Measurements from ENCODE around the gene ELF2.

DNA sequence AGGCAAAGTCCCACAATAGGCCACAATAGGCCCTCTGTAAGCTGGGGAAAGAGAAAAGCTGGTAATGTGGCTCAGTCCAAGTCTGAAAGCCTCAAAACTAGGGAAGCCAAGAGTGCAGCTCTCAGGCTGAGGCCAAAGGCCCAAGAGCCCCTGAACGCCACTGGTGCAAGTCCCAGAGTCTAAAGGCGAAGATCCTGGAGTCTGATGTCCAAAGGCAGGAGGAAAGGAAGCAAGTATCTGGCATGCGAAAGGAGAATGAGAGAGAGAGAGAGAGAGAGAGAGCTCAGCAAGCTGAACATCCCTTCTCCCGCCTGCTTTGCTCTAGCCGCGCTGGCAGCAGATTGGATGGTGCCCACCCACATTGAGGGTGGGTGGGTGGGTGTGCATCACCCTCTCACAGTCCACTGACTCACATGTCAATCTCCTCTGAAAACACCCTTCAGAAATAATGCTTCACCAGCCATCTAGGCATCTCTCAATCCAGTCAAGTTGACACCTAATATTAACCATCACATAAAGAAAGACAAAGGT lies 30.9 kb upstream of the ELF2 start:
- TF ChIP-seq, protein P1, sequence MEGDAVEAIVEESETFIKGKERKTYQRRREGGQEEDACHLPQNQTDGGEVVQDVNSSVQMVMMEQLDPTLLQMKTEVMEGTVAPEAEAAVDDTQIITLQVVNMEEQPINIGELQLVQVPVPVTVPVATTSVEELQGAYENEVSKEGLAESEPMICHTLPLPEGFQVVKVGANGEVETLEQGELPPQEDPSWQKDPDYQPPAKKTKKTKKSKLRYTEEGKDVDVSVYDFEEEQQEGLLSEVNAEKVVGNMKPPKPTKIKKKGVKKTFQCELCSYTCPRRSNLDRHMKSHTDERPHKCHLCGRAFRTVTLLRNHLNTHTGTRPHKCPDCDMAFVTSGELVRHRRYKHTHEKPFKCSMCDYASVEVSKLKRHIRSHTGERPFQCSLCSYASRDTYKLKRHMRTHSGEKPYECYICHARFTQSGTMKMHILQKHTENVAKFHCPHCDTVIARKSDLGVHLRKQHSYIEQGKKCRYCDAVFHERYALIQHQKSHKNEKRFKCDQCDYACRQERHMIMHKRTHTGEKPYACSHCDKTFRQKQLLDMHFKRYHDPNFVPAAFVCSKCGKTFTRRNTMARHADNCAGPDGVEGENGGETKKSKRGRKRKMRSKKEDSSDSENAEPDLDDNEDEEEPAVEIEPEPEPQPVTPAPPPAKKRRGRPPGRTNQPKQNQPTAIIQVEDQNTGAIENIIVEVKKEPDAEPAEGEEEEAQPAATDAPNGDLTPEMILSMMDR (IDR thresholded peaks at IDR 0.05) = no peak
- TF ChIP-seq EZH2phosphoT487 (IDR thresholded peaks at IDR 0.05) = no peak
